ENCODE results near the gene ANXA6.

Gene ANXA6

DNA sequence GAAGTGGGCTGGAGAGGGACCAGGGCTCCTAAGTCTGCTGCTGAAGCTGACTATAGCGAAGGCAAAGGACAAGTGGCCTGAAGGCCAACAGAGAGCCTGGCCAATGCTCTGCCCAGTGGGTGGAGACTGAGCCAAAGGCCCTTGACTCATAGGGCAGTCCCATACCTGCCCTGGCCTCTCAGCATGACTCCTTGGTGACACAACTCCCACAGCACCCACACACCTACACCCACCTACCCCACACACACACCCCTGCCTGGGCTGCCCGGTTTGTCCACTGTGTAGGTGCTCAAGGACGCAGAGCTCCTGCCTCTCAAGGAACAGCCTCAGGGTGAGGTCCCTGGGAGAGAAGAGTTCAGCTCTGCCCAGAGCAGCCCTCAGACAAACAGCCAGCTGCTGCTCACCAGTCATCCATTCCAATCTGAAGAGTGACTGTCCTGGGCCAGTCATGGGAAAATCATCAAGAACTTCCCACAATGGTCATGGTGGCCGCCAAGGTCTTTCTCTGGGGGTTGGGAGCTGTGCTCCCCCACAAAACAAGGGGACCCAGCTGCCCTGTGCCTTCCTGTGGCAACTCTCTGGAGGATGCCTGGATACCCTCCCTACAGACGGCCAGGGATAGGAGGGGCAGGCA, 81.8 kb downstream of the ANXA6 start:
- no peaks in the 10 kb centered on the region for H3K27me3 ChIP-seq
- no peaks in the 10 kb centered on the region for H3K4me1 ChIP-seq
- H3K36me3 ChIP-seq = no peaks in the 10 kb centered on the region; the same call in 1 of the 2 replicates
- H3K9me3 ChIP-seq = no peaks in the 10 kb centered on the region; the same call in 1 of the 2 replicates
- DNase-seq = no peak
- TF ChIP-seq, protein P1, sequence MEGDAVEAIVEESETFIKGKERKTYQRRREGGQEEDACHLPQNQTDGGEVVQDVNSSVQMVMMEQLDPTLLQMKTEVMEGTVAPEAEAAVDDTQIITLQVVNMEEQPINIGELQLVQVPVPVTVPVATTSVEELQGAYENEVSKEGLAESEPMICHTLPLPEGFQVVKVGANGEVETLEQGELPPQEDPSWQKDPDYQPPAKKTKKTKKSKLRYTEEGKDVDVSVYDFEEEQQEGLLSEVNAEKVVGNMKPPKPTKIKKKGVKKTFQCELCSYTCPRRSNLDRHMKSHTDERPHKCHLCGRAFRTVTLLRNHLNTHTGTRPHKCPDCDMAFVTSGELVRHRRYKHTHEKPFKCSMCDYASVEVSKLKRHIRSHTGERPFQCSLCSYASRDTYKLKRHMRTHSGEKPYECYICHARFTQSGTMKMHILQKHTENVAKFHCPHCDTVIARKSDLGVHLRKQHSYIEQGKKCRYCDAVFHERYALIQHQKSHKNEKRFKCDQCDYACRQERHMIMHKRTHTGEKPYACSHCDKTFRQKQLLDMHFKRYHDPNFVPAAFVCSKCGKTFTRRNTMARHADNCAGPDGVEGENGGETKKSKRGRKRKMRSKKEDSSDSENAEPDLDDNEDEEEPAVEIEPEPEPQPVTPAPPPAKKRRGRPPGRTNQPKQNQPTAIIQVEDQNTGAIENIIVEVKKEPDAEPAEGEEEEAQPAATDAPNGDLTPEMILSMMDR (IDR thresholded peaks at IDR 0.05; ENCODE audit: low read depth, low read length) = no peak
- H3K4me3 ChIP-seq (ENCODE audit: low read depth, low read length) = no peak overlapping the region

DNA sequence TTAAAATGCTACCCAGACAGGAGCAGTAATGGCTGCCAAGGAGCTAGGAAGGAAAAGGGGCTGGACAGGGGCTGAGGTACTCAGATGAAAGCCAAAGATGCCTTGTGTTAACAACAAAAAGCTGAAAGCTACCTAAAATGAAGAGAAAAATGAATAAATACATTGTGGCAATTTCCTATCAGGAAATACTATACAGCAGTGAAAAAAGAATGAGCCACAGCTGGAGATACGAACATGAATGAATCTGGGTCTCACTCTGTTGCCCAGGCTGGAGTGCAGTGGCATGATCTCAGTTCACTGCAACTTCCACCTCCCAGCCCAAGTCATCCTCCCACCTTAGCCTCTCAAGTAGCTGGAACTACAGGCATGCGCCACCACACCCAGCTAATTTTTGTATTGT, 83.0 kb downstream of the ANXA6 start:
- no peaks in the 10 kb centered on the region; the same call in 1 of the 2 replicates for H3K36me3 ChIP-seq
- no peaks in the 10 kb centered on the region for H3K27me3 ChIP-seq
- no peak overlapping the region for H3K4me3 ChIP-seq (ENCODE audit: low read depth, low read length)
- no peak for DNase-seq
- TF ChIP-seq, protein P1 (IDR thresholded peaks at IDR 0.05; ENCODE audit: low read depth, low read length) = no peak
- no peaks in the 10 kb centered on the region; the same call in 1 of the 2 replicates for H3K9me3 ChIP-seq
- H3K4me1 ChIP-seq = no peaks in the 10 kb centered on the region

DNA sequence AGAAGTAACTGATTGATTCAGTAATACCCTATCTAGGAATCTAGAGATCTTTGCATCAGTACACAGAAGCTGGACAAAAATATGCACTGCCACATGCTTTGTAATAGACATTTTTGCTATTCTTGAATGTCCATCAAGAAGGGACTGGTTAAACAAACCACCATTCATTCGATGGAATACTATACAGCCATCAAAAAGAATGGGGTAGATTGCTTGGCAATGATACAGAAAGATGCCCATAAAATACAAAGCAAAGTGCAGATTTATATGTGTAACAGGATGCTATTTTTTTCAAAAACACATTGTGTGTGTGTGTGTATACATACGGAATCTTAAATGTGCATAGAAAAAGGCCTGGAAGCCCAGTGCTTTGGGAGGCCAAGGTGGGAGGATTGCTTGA, 84.3 kb downstream of the ANXA6 start:
- Histone ChIP-seq H3K4me1 (no peaks in the 10 kb centered on the region), H3K9me3 (no peaks in the 10 kb centered on the region; the same call in 1 of the 2 replicates), H3K27me3 (no peaks in the 10 kb centered on the region), H3K4me3 (ENCODE audit: low read depth, low read length) (no peak overlapping the region), H3K36me3 (no peaks in the 10 kb centered on the region)
- DNase-seq = no peak
- TF ChIP-seq, protein P1 (IDR thresholded peaks at IDR 0.05; ENCODE audit: low read depth, low read length) = no peak

DNA sequence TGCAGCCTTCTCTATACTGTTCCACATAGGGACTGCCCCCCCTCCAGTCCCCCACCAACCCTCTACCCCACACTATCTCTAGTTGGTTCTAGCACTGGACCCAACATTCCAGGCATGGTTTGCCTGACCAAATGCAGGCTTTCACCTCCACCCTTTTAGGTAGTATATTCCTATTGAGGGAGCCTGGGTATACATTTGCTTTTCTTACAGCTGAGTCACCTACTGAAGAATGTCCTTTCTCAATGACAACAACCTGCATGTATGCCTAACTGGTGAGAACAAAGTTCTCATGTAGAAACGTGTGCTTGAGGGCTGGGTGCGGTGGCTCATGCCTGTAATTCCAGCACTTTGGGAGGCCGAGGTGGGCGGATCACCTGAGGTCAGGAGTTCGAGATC, 85.0 kb downstream of the ANXA6 start:
- Histone ChIP-seq H3K4me3 (ENCODE audit: low read depth, low read length) (no peak overlapping the region), H3K27me3 (no peaks in the 10 kb centered on the region), H3K4me1 (no peaks in the 10 kb centered on the region), H3K36me3 (no peaks in the 10 kb centered on the region), H3K9me3 (no peaks in the 10 kb centered on the region; the same call in 1 of the 2 replicates)
- no peak for DNase-seq
- TF ChIP-seq, protein P1 (IDR thresholded peaks at IDR 0.05; ENCODE audit: low read depth, low read length) = no peak

DNA sequence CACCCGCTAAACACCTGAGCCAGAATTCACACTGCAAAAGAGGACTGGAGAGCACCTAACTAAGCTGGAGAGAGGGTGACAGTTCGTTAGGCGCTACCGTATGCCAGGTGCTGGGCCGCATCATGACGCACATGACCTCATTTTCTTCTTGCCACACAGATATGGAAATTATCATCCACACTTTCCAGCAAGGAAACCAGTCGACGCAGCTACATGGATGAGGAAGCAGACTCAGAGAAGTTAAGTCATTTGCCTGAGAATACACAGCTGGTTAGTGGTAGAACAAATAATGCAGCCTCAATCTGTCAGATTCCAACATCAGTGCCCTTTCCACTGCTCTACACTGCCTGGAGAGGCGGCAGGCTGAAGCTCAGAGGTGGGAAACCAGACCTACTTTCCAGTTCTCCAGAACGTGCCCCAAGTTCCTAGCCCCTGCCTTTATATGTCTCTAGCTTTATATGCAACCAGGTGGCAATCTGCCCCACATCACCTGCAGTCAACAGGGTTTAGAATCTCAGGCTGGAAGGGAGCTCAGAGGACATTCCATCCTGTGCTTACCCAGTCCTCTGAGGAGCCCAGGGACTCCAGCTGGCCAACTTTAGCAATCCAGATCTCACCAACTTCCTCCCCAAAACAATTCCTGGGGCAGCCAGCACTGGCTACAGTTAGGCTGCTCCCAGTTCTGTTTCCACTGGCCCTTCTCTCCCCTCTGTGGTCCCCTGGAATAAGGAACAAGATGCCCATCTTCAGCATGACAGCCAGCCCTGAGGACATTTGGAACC, 85.5 kb downstream of the ANXA6 start:
- Histone ChIP-seq H3K4me3 (ENCODE audit: low read depth, low read length) (no peak overlapping the region), H3K4me1 (no peaks in the 10 kb centered on the region), H3K9me3 (no peaks in the 10 kb centered on the region; the same call in 1 of the 2 replicates), H3K27me3 (no peaks in the 10 kb centered on the region), H3K36me3 (no peaks in the 10 kb centered on the region)
- TF ChIP-seq, protein P1 (IDR thresholded peaks at IDR 0.05; ENCODE audit: low read depth, low read length) = no peak
- no peak for DNase-seq

DNA sequence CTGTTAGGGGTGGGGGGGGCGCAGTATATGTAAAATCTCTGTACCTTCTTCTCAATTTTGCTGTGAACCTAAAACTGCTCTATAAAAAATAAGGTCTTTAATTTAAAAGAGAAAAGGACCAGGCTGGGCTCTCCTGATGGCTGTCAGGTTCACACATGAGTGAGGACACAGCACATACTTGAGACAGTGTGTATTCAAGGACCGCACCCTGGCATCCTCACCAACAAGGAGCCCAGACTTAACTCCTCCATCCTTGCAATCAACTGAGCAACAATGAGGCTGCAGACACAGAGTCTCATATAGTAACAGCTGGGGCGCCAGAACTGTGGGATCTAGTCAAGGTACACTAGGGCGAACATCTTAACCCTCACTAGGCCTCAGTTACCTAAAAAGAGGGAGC, 86.6 kb downstream of the ANXA6 start:
- Histone ChIP-seq H3K27me3 (no peaks in the 10 kb centered on the region), H3K4me3 (ENCODE audit: low read depth, low read length) (no peak overlapping the region), H3K36me3 (no peaks in the 10 kb centered on the region), H3K9me3 (no peaks in the 10 kb centered on the region; the same call in 1 of the 2 replicates), H3K4me1 (no peaks in the 10 kb centered on the region)
- TF ChIP-seq, protein P1 (IDR thresholded peaks at IDR 0.05; ENCODE audit: low read depth, low read length) = no peak
- no peak for DNase-seq

Measured in BE2C (cell line).